RWPE2 (cell line): ENCODE data around the gene MSH6.

ENCODE experiments used
- ATAC-seq: fragments of 200-7000 bp; cut with Tn5 transposase; 3 replicates; pipeline ENCODE4 v1.9.1; 2021; ENCODE audit warnings: low read depth
- DNase-seq: peaks from one replicate; pipeline ENCODE4 v3.0.0-alpha.2; 2020; ENCODE audit warnings: low spot score
- H3K27ac ChIP-seq: fragments of 450-650 bp; 2 replicates; pipeline ENCODE4 v1.5.1; 2017; ENCODE audit warnings: mild to moderate bottlenecking; ENCODE audit not compliant: poor library complexity, severe bottlenecking
- H3K27me3 ChIP-seq: fragments of 250-450 bp; sonication (Bioruptor Pico); 2 replicates; pipeline ENCODE4 v1.5.1; 2021; ENCODE audit warnings: mild to moderate bottlenecking, moderate library complexity; ENCODE audit not compliant: insufficient read depth, poor library complexity, severe bottlenecking
- H3K36me3 ChIP-seq: fragments of 250-450 bp; sonication (Bioruptor Pico); 2 replicates; pipeline ENCODE4 v1.5.1; 2020; ENCODE audit warnings: low read depth, mild to moderate bottlenecking, moderate library complexity
- H3K4me1 ChIP-seq: fragments of 250-450 bp; sonication (Bioruptor Pico); 2 replicates; pipeline ENCODE4 v1.5.1; 2021; ENCODE audit warnings: mild to moderate bottlenecking, moderate library complexity; ENCODE audit not compliant: insufficient read depth, poor library complexity, severe bottlenecking
- H3K4me3 ChIP-seq: fragments of 250-450 bp; sonication (Bioruptor Pico); 2 replicates; pipeline ENCODE4 v1.5.1; 2021; ENCODE audit warnings: mild to moderate bottlenecking, moderate library complexity; ENCODE audit not compliant: severe bottlenecking
- H3K9me3 ChIP-seq: fragments of 250-450 bp; sonication (Bioruptor Pico); 2 replicates; pipeline ENCODE4 v1.5.1; 2021; ENCODE audit warnings: mild to moderate bottlenecking, moderate library complexity; ENCODE audit not compliant: severe bottlenecking
- CTCF ChIP-seq: fragments of 450-650 bp; IDR thresholded peaks from one replicate; pipeline ENCODE4 v1.5.1; 2017; ENCODE audit warnings: mild to moderate bottlenecking, moderate library complexity; ENCODE audit not compliant: poor library complexity, severe bottlenecking

Gene MSH6

DNA sequence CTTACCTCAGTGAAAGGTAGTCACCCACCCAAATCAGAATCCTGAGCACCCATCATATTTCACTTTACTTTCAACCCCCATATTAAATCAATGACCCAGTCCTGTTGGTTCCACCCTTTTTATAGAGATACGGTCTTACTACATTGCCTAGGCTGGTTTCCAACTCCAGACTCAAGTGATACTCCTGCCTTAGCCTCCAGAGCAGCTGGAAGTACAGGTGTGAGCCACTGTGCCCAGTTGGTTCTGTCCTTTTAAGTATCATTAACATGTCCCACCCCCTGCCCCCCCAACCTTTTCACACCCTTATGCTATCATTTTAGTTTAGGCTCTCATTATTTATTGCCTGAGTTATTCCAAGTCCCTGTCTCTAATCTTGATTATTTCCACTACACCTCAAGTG, 28.7 kb downstream of the MSH6 start:
- no peak for ATAC-seq
- no peaks in the 10 kb centered on the region for H3K27me3 ChIP-seq
- H3K4me3 ChIP-seq: no peak overlapping the region
- H3K4me1 ChIP-seq: no peaks in the 10 kb centered on the region
- no peak overlapping the region for H3K27ac ChIP-seq
- no peak for TF ChIP-seq CTCF
- DNase-seq: no peak
- no peaks in the 10 kb centered on the region for H3K9me3 ChIP-seq
- peaks cover 81% of the 10 kb centered on the region for H3K36me3 ChIP-seq

DNA sequence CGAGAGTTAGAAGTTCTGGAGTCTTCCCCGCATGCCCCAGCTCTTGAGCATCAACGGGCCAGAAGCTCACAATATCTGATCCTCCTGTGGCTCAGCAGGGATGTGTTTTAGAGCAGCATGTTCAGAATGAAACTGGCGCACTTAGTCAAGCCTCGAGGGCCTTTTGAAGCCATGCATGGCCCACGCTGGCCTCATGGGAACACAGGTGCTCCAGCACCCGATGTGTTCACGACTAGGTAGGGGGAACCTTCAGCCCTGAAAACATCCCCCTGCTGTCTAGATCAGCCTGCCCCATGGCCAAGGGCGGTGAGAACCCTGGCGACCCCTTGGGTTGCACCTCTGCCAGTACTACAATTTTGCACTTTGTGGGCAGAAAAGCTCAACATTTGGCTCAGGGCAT, 32.8 kb downstream of the MSH6 start:
- no peak overlapping the region for H3K27ac ChIP-seq
- H3K4me1 ChIP-seq: peaks cover 8% of the 10 kb centered on the region
- peaks cover 78% of the 10 kb centered on the region for H3K36me3 ChIP-seq
- H3K9me3 ChIP-seq: no peaks in the 10 kb centered on the region
- no peaks in the 10 kb centered on the region for H3K27me3 ChIP-seq
- TF ChIP-seq CTCF: no peak
- H3K4me3 ChIP-seq: no peak overlapping the region
- ATAC-seq: no peak
- DNase-seq: no peak

DNA sequence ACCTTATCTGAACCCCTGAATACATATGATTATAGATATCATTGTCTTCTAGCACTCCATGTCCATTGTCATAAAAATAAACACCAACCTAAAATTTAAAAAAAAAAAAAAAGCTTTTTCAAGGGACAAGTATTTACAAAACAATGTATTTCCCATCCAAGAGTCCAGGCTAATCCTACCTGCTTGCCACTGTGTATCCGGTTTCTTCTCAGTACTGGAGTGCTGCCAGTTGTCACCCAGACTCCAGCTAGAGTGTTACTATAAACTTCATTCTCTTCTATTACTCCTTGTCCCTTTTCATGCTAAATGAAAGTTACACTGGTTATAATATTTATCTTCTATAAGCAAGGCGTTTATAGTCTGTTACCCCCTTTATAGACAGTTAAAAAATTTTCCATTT, 35.8 kb downstream of the MSH6 start:
- no peaks in the 10 kb centered on the region for H3K9me3 ChIP-seq
- no peak for TF ChIP-seq CTCF
- ATAC-seq (no peak), DNase-seq (no peak)
- H3K36me3 ChIP-seq: peaks cover 73% of the 10 kb centered on the region
- H3K27me3 ChIP-seq: no peaks in the 10 kb centered on the region
- peaks cover 10% of the 10 kb centered on the region for H3K4me1 ChIP-seq
- no peak overlapping the region for H3K27ac ChIP-seq
- H3K4me3 ChIP-seq: no peak overlapping the region

GRCh38 chr2:47819834-47820233, 36.9 kb downstream of the MSH6 start:
- TF ChIP-seq CTCF: no peak
- Histone ChIP-seq H3K4me3 (no peak overlapping the region), H3K27me3 (no peaks in the 10 kb centered on the region), H3K4me1 (peaks cover 10% of the 10 kb centered on the region), H3K9me3 (no peaks in the 10 kb centered on the region), H3K36me3 (peaks cover 75% of the 10 kb centered on the region), H3K27ac (peak overlapping the region; percentile 13)
- ATAC-seq (peak; percentile 68; the same call in 2 of the 3 replicates), DNase-seq (no peak)

GRCh38 chr2:47822518-47822917, 39.6 kb downstream of the MSH6 start:
- Histone ChIP-seq H3K27me3 (no peaks in the 10 kb centered on the region), H3K4me1 (peaks cover 10% of the 10 kb centered on the region), H3K9me3 (no peaks in the 10 kb centered on the region), H3K27ac (no peak overlapping the region), H3K4me3 (no peak overlapping the region), H3K36me3 (peaks cover 72% of the 10 kb centered on the region)
- no peak for ATAC-seq
- TF ChIP-seq CTCF: no peak
- no peak for DNase-seq
